Measurements from ENCODE around the gene MTHFD1. TPM values are rescaled to one million over a fixed set of nuclear protein-coding genes. Genes with fewer than 3 reads are reported as not detected.

The MTHFD1 gene
- total RNA-seq (2022; extraction: Qiagen RNA extraction; ENCODE audit: low read depth): 108 to 122 TPM (median 117 TPM) in 5 replicates

DNA sequence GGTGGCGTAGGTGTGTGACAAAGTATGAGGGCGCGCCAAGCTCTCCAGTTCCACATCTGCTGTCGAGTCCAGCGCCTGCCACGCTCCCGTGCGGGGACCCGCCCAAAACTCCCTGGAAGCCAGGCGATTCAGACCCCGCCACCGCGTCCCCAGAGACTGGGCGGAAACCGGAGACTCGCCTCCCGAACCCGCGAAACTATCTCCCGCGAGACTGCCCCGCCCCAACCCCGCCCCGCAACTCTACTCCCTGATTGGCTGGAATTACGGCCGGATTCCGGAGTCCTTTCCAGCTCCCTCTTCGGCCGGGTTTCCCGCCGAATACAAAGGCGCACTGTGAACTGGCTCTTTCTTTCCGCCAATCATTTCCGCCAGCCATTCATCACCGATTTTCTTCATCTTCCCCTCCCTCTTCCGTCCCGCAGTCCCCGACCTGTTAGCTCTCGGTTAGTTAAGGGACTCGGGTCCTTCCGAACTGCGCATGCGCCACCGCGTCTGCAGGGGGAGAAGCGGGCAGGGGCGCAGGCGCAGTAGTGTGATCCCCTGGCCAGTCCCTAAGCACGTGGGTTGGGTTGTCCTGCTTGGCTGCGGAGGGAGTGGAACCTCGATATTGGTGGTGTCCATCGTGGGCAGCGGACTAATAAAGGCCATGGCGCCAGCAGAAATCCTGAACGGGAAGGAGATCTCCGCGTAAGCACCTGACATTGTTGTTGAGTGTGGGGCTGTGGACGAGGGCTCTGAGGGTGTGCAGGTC is at the start of gene MTHFD1:
Gene MTHFD1, plus strand, starts transcription at position 572 of the 751 bp plus-strand sequence. Its CDS starts 75 bp downstream, at position 647.

DNA sequence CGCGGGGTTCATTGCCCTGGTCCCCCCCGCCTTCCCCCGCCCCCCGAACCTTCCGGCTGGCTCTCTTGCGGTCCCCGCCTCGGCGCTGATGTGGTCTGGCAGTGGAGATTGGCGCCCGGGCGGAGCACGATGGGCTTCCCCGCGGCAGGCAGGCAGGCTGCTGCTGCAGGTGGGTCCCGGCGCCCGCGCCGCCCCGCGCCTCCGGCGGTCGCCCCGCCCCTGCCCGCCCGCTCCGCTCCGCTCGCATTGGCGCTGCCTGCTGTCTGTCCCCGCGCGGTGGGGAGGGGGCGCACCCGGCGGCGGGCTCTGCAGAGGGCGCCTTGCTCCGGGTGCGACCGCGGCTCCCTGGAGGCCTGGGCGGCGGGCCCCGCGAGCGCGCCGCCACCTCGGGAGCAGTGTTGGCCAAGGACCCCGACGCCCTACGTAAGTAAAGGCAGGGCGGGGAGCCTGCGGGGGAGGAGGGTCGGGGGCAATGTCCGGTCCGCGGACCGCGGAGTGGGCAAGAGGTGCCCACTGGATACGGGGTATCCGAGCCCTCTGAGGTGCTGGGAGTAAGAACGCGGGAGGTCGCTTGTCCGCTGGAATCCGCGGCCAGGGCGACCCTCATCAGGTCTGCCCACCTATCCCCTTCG is 77.2 kb downstream of the MTHFD1 start, which contains the start of gene AKAP5:
Gene AKAP5, plus strand, starts transcription at position 309 of the 632 bp plus-strand sequence. CDS start 2,896 bp downstream, outside the sequence.

DNA sequence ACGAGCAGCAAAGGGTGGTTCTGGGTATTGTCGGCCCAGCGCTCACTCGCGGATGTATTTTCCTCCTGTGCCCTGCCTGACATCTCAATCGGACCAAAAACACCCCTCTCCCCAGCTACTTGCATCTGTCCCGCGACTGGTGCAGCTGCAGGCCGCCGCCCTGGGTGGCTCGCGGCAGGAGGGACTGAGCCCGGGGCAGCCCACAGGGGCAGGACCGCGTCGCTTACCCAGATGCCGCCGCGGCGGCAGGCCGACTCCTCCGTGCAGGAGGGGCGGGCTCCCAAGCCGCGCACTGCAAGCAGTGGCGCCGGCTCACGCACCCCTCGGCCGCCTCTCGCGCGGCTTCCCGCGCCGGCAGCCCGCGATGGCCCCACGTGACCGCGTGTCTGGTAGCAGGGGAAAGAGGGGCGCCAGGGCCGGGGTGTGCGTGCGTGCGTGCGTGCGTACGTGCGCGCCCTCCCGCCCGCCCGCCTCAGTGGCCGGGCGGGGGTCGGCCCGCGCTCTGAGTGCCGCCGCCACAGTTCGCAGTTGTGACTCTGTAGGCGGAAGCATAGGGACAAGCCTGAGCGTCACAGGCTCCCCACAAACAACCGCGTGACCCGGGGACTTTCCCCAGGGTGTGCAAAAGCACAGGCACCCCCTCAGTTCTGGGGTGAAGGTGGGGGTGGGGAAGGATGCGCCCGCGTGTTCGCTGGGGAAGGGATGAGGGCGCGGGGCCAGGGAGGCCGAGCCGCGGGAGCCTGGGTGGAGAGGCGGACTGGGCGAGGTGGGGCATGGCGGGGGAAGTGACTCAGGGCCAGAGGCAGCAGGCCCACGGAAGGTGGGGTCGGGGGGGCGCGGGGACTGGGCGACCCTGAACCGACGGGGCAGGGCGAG is 115.5 kb downstream of the MTHFD1 start, which contains the start of gene ZBTB25:
Gene ZBTB25, minus strand, starts transcription at position 405 of the 876 bp plus-strand sequence. CDS start 13,305 bp downstream, outside the sequence.

DNA sequence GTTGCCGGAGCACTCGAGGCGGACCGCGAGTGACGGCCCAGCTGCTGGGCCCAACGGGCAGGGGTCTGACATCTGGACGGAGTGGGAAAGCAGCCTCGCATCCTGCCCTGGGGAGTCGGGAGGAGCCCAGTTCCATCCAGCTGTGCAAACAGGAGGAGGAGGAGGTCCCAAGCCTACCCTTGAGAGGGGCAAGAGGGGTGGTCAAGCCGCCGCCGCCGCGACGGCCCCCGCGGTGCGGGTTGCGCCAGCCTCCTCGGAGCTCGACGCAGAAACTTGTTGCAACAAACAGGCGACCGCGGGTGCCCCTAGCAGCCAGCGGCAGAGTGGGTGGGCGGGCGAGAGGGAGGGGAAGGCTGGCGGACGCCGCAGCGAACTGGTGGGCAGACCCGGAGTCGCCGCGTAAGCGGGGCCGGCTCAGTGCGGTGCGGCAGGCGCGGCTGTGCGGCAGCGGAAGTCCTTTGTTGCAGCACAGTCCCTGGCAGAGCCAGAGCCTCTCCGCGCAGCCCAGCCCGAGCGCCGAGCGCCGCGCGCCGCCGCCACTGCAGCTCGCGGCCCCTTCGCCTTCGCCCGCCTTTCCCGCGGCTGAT is 116.2 kb downstream of the MTHFD1 start, which contains the start of gene ZBTB1:
Gene ZBTB1, plus strand, starts transcription at position 461 of the 587 bp plus-strand sequence. CDS start 16,735 bp downstream, outside the sequence.

Other genes with a start within 250 kb of the MTHFD1 start
- 0.09 to 0.12 TPM (median 0.09 TPM) in 3 of 5 replicates, not detected in the others for gene ESR2, start 94.0 kb upstream of the MTHFD1 start, total RNA-seq (2022; extraction: Qiagen RNA extraction; ENCODE audit: low read depth)
- gene AKAP5, start 77.1 kb downstream of the MTHFD1 start, total RNA-seq (2022; extraction: Qiagen RNA extraction; ENCODE audit: low read depth): 0.25 to 0.44 TPM (median 0.35 TPM) in 5 replicates
- 4.0 to 6.7 TPM (median 6.1 TPM) in 5 replicates for gene ZBTB25, start 115.5 kb downstream of the MTHFD1 start, total RNA-seq (2022; extraction: Qiagen RNA extraction; ENCODE audit: low read depth)
- gene ZBTB1, start 116.4 kb downstream of the MTHFD1 start, total RNA-seq (2022; extraction: Qiagen RNA extraction; ENCODE audit: low read depth): 21.2 to 25.2 TPM (median 24.1 TPM) in 5 replicates
- gene HSPA2, start 152.4 kb downstream of the MTHFD1 start, total RNA-seq (2022; extraction: Qiagen RNA extraction; ENCODE audit: low read depth): 41.1 to 51.7 TPM (median 45.6 TPM) in 5 replicates
- gene PPP1R36, start 161.6 kb downstream of the MTHFD1 start, total RNA-seq (2022; extraction: Qiagen RNA extraction; ENCODE audit: low read depth): 0.25 to 0.59 TPM (median 0.36 TPM) in 5 replicates

Measured in A549 treated with CpdA at 1 μM for 4 hours (cell line).